Fibroblast of pulmonary artery (primary cell): ENCODE measurements around the gene TMEM208.
A peak's percentile ranks its signal among the peaks of the same experiment; 100 is the strongest.

Source experiments
- DNase-seq: peaks from one replicate; pipeline ENCODE4 v3.0.0-alpha.2; 2010; ENCODE audit warnings: low read depth
- H3K4me3 ChIP-seq: replicated peaks from 2 replicates; pipeline ENCODE4 v1.5.1; 2011; ENCODE audit warnings: low read depth, mild to moderate bottlenecking, control low read depth, low read length, moderate library complexity
- CTCF ChIP-seq: IDR thresholded peaks from 2 replicates; pipeline ENCODE4 v1.5.1; 2011; ENCODE audit warnings: mild to moderate bottlenecking, control low read depth, low read length, inconsistent platforms; ENCODE audit errors: missing control alignments

TMEM208 gene

GRCh38 chr16:67183284-67183626, 43.7 kb upstream of the TMEM208 start:
- no peak for TF ChIP-seq CTCF
- peak overlapping the region; percentile 71 for H3K4me3 ChIP-seq
- DNase-seq: no peak

DNA sequence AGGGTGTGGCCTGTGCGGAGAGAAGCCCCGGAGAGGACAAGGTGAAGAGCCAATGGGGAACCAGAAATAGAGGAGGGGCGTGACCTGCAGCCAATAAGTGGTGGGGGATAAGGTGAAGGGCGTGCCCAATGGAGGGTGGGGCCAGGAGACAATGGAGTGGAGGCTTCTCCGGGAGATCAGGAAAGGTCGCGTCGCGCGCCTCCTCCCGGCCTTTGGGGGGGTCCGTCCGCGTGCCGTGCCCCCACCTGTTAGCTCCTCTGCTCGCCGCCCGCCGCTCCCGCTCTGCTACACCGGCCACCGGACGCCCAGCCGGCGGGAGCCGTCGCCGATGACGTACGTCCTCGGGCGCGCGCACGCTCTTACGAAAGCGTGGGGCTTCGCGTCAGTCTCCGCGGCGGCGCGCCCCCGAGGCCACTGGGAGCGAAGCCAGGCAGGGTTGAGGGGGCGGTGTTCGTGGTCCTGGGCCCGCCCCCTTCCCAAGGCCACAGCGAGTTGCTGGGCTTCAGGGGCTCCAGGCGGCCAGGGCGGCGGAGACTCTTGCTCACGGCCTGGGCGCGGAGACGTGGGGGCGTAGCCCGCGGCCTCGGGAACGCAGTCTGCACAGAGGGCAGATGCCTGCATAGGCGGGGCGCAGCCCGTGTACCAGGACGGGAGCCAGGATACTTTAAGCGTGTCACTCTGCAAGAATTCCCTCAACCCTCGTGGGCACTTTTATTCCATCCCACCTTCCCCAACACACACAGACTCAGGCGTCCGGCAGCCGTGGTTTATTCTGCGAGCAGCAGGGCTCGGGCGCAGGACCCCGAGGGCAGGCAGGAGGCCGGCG, 43.1 kb upstream of the TMEM208 start, which contains the start of gene MATCAP1:
TSS of gene MATCAP1 (minus strand) at position 337 of the 826 bp plus-strand sequence. CDS start 3,353 bp downstream, outside the sequence.
- peak; percentile 98 for DNase-seq
- H3K4me3 ChIP-seq: peak within 1 kb of the TSS; percentile 71
- no peak for TF ChIP-seq CTCF

GRCh38 chr16:67184453-67184994, 42.4 kb upstream of the TMEM208 start:
- TF ChIP-seq CTCF: no peak
- H3K4me3 ChIP-seq: peak overlapping the region; percentile 71
- DNase-seq: no peak

GRCh38 chr16:67184995-67185650, 41.8 kb upstream of the TMEM208 start:
- peak; percentile 94 for DNase-seq
- TF ChIP-seq CTCF: peak; percentile 82
- no peak overlapping the region for H3K4me3 ChIP-seq

GRCh38 chr16:67185651-67186134, 41.2 kb upstream of the TMEM208 start:
- no peak for DNase-seq
- H3K4me3 ChIP-seq: no peak overlapping the region
- TF ChIP-seq CTCF: no peak

- no peak for TF ChIP-seq CTCF
- DNase-seq: no peak
- no peak overlapping the region for H3K4me3 ChIP-seq
These were observed 40.4 kb upstream of the TMEM208 start for GRCh38 chr16:67186550-67186950.
